Panc1 (cell line): ENCODE measurements around the gene UPF1. TPM values are rescaled to one million over a fixed set of nuclear protein-coding genes. Genes with fewer than 3 reads are reported as not detected.

Experiments used
- ATAC-seq: fragments of 200-7000 bp; cut with Tn5 transposase; 2 replicates; pipeline ENCODE4 v1.9.1; 2020; ENCODE audit warnings: mild to moderate bottlenecking, moderate library complexity
- BruUV-seq: library from RNA; stranded (reverse); fragments of 400-500 nt; replicated peaks from 2 replicates; lab custom pipeline; 2021; lab: Mats Ljungman, UMichigan
- CTCF ChIA-PET: fragments of 300-600 bp; sonication (Branson Sonifier 250); formaldehyde crosslinking; loops from one replicate; lab custom pipeline; 2022; ENCODE audit warnings: antibody characterized with exemption; lab: Charles Lee
- POLR2A ChIA-PET: fragments of 300-600 bp; sonication (Branson Sonifier 250); formaldehyde crosslinking; loops from one replicate; lab custom pipeline; 2022; ENCODE audit warnings: antibody characterized with exemption; lab: Charles Lee
- DNase-seq: peaks from one replicate; pipeline ENCODE4 v3.0.0-alpha.2; 2010; ENCODE audit warnings: low read depth, low spot score
- H3K27ac ChIP-seq: 2 replicates; pipeline ENCODE4 v1.5.1; 2011; ENCODE audit warnings: mild to moderate bottlenecking, low read length, inconsistent platforms
- H3K27me3 ChIP-seq: fragments of 200-500 bp; sonication (Bioruptor generic); 2 replicates; pipeline ENCODE4 v1.6.0; 2014; ENCODE audit warnings: low read length, inconsistent platforms; ENCODE audit not compliant: control insufficient read depth, insufficient read depth
- H3K36me3 ChIP-seq: fragments of 200-500 bp; sonication (Bioruptor generic); 2 replicates; pipeline ENCODE4 v1.5.1; 2014; ENCODE audit warnings: inconsistent platforms, mild to moderate bottlenecking, low read length, moderate library complexity; ENCODE audit not compliant: control insufficient read depth, insufficient read depth
- H3K4me1 ChIP-seq: 2 replicates; pipeline ENCODE4 v1.5.1; 2011; ENCODE audit warnings: inconsistent platforms, mild to moderate bottlenecking, low read length, moderate library complexity; ENCODE audit not compliant: control insufficient read depth, insufficient read depth
- H3K4me3 ChIP-seq, 2 experiments: 2 replicates each; pipeline ENCODE4 v1.5.1; 2011 to 2012; ENCODE audit warnings: low read depth in 2 of 2, low read length in 2 of 2, mild to moderate bottlenecking in 2 of 2, inconsistent platforms in 1 of 2, moderate library complexity in 1 of 2
- H3K9me3 ChIP-seq: fragments of 200-500 bp; sonication (Bioruptor generic); 2 replicates; pipeline ENCODE4 v1.5.1; 2014; ENCODE audit warnings: low read depth, mild to moderate bottlenecking, inconsistent platforms, low read length, moderate library complexity; ENCODE audit not compliant: control insufficient read depth, insufficient read depth
- POLR2AphosphoS5 ChIP-seq: IDR thresholded peaks from 2 replicates; pipeline ENCODE4 v1.6.1; 2012; ENCODE audit warnings: mild to moderate bottlenecking, low read depth, low read length, moderate library complexity
- SIN3A ChIP-seq: IDR thresholded peaks from 2 replicates; pipeline ENCODE4 v1.6.1; 2012; ENCODE audit warnings: low read depth, mild to moderate bottlenecking, low read length, moderate library complexity, borderline replicate concordance; ENCODE audit not compliant: insufficient read depth
- TCF7L2 ChIP-seq: IDR thresholded peaks from 2 replicates; pipeline ENCODE4 v1.6.1; 2011; ENCODE audit warnings: mild to moderate bottlenecking, low read depth, low read length, inconsistent platforms
- in situ Hi-C: cut with HindIII; loops from 2 replicates; pipeline ENCODE4 v1.10.0; 2016; ENCODE audit warnings: low sequenced_read_pairs, low pct_unique_long_range_greater_than_20kb
- intact Hi-C: fragments of 100-400 bp; cut with micrococcal nuclease; formaldehyde crosslinking; loops from one replicate; pipeline ENCODE4 v1.10.0; 2022; ENCODE audit not compliant: unreplicated experiment
- total RNA-seq: library from RNA; stranded (reverse); gene quantifications from one replicate; pipeline ENCODE4 v1.2.1, GENCODE V29; 2021; ENCODE audit not compliant: unreplicated experiment
- TF ChIP-seq, protein P1 (sequence below): fragments of 450-650 bp; IDR thresholded peaks from 2 replicates; pipeline ENCODE4 v1.5.1; 2017; ENCODE audit warnings: mild to moderate bottlenecking
- TF ChIP-seq, protein P2 (sequence below), 2 experiments: IDR thresholded peaks; 2 replicates each; pipeline ENCODE4 v1.6.1; 2011 to 2012; ENCODE audit warnings: low read depth in 2 of 2, control low read depth in 1 of 2, low read length in 1 of 2, mild to moderate bottlenecking in 1 of 2, moderate library complexity in 1 of 2; ENCODE audit not compliant: insufficient read depth in 1 of 2

Gene UPF1
- total RNA-seq, 1 experiment from 2014 or later: 62.2 TPM

DNA sequence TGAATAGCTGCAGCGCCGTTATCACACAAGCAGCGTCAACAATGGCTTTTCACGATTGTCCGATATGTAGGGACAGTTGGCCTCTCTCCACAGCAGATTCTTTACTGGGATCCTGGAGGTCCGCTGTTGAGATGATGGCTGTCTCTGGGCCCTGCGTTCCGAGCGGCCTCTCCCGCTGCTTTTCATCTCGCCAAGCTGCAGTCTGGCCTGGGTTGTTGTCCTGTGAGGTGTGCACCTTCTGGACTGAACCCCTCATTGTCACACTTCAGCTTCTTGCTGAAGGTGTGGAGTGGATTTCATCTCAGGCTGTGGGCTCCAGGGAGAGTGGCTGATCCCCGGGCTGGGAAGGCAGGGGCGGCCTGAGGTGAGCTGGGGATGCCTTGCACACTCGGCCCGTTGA is 9.6 kb downstream of the UPF1 start:
- intact Hi-C loops: loop anchor here (10.0 kb wide), 1 partner anchor 57 kb away; no protein-coding TSS in a partner anchor
- in situ Hi-C loops: no loop called here
- TF ChIP-seq SIN3A (no peak), TCF7L2 (no peak), POLR2AphosphoS5 (no peak)
- TF ChIP-seq, protein P1, sequence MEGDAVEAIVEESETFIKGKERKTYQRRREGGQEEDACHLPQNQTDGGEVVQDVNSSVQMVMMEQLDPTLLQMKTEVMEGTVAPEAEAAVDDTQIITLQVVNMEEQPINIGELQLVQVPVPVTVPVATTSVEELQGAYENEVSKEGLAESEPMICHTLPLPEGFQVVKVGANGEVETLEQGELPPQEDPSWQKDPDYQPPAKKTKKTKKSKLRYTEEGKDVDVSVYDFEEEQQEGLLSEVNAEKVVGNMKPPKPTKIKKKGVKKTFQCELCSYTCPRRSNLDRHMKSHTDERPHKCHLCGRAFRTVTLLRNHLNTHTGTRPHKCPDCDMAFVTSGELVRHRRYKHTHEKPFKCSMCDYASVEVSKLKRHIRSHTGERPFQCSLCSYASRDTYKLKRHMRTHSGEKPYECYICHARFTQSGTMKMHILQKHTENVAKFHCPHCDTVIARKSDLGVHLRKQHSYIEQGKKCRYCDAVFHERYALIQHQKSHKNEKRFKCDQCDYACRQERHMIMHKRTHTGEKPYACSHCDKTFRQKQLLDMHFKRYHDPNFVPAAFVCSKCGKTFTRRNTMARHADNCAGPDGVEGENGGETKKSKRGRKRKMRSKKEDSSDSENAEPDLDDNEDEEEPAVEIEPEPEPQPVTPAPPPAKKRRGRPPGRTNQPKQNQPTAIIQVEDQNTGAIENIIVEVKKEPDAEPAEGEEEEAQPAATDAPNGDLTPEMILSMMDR: no peak
- TF ChIP-seq, protein P2, sequence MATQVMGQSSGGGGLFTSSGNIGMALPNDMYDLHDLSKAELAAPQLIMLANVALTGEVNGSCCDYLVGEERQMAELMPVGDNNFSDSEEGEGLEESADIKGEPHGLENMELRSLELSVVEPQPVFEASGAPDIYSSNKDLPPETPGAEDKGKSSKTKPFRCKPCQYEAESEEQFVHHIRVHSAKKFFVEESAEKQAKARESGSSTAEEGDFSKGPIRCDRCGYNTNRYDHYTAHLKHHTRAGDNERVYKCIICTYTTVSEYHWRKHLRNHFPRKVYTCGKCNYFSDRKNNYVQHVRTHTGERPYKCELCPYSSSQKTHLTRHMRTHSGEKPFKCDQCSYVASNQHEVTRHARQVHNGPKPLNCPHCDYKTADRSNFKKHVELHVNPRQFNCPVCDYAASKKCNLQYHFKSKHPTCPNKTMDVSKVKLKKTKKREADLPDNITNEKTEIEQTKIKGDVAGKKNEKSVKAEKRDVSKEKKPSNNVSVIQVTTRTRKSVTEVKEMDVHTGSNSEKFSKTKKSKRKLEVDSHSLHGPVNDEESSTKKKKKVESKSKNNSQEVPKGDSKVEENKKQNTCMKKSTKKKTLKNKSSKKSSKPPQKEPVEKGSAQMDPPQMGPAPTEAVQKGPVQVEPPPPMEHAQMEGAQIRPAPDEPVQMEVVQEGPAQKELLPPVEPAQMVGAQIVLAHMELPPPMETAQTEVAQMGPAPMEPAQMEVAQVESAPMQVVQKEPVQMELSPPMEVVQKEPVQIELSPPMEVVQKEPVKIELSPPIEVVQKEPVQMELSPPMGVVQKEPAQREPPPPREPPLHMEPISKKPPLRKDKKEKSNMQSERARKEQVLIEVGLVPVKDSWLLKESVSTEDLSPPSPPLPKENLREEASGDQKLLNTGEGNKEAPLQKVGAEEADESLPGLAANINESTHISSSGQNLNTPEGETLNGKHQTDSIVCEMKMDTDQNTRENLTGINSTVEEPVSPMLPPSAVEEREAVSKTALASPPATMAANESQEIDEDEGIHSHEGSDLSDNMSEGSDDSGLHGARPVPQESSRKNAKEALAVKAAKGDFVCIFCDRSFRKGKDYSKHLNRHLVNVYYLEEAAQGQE (IDR thresholded peaks at IDR 0.05; ENCODE audit: insufficient read depth in 1 of 2, low read depth in 2 of 2, low read length in 1 of 2): no peak
- Histone ChIP-seq H3K4me3 (no peak overlapping the region), H3K36me3 (no peaks in the 10 kb centered on the region; the same call in 1 of the 2 replicates), H3K27me3 (no peaks in the 10 kb centered on the region), H3K4me1 (peaks cover 3% of the 10 kb centered on the region; the same call in 1 of the 2 replicates), H3K9me3 (no peaks in the 10 kb centered on the region), H3K27ac (no peak overlapping the region)
- no TSS peak for BruUV-seq
- DNase-seq (no peak), ATAC-seq (no peak)
- POLR2A ChIA-PET: no interaction called here
- CTCF ChIA-PET: no interaction called here

DNA sequence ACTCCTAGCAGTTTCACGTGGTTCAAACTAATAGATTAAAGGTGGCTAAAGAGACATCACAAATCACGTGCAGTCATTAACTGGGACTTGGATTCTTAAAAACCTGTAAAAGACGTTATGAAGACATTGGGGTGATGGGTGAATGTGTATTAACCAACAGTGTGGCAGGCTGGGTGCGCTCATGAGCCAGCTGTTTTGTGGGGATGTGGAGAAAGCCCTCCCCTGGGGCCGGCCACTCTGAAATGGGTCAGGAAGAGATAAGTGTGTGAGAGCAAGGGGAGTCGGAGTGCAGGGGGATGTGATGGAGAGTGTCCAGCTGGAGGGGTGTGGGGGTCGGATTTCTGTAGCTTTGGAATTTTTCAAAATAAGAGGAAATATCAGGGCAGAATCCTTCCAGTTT is 10.4 kb downstream of the UPF1 start:
- no peak overlapping the region for H3K4me3 ChIP-seq
- POLR2A ChIA-PET: no interaction called here
- no TSS peak for BruUV-seq
- DNase-seq (no peak), ATAC-seq (no peak)
- CTCF ChIA-PET: no interaction called here
- in situ Hi-C loops: no loop called here
- intact Hi-C loops: loop anchor here (10.0 kb wide), 1 partner anchor 57 kb away; no protein-coding TSS in a partner anchor
- TF ChIP-seq SIN3A: no peak
- TF ChIP-seq, protein P2 (IDR thresholded peaks at IDR 0.05; ENCODE audit: insufficient read depth in 1 of 2, low read depth in 2 of 2, low read length in 1 of 2): no peak
- no peak for TF ChIP-seq TCF7L2
- TF ChIP-seq, protein P1: no peak
- no peak for TF ChIP-seq POLR2AphosphoS5
- H3K9me3 ChIP-seq: no peaks in the 10 kb centered on the region
- H3K27me3 ChIP-seq: no peaks in the 10 kb centered on the region
- no peak overlapping the region for H3K27ac ChIP-seq
- no peaks in the 10 kb centered on the region; the same call in 1 of the 2 replicates for H3K36me3 ChIP-seq
- peaks cover 3% of the 10 kb centered on the region; the same call in 1 of the 2 replicates for H3K4me1 ChIP-seq
